Glutamatergic neuron (in vitro differentiated cells): ENCODE data around the gene MIA. TPM values are rescaled to one million over a fixed set of nuclear protein-coding genes. Genes with fewer than 3 reads are reported as not detected.

Source experiments
- DNase-seq: peaks from one replicate; pipeline ENCODE4 v3.0.0; 2022
- H3K27ac Mint-ChIP-seq: one replicate; pipeline ENCODE4 v1.8.0; 2020; ENCODE audit warnings: mild to moderate bottlenecking, mixed read lengths, inconsistent platforms; ENCODE audit not compliant: unreplicated experiment
- H3K27me3 Mint-ChIP-seq: one replicate; pipeline ENCODE4 v1.8.0; 2020; ENCODE audit warnings: mild to moderate bottlenecking, moderate library complexity, mixed read lengths, inconsistent platforms; ENCODE audit not compliant: unreplicated experiment
- H3K36me3 Mint-ChIP-seq: one replicate; pipeline ENCODE4 v1.8.0; 2020; ENCODE audit warnings: mild to moderate bottlenecking, mixed read lengths, inconsistent platforms; ENCODE audit not compliant: unreplicated experiment
- H3K4me1 Mint-ChIP-seq: one replicate; pipeline ENCODE4 v1.8.0; 2020; ENCODE audit warnings: mild to moderate bottlenecking, low read depth, mixed read lengths, inconsistent platforms; ENCODE audit not compliant: unreplicated experiment
- H3K4me3 Mint-ChIP-seq: one replicate; pipeline ENCODE4 v1.8.0; 2020; ENCODE audit warnings: mild to moderate bottlenecking, mixed read lengths, inconsistent platforms; ENCODE audit not compliant: unreplicated experiment
- H3K9me3 Mint-ChIP-seq: one replicate; pipeline ENCODE4 v1.8.0; 2020; ENCODE audit warnings: mild to moderate bottlenecking, moderate library complexity, mixed read lengths, inconsistent platforms; ENCODE audit not compliant: unreplicated experiment
- CTCF ChIP-seq: fragments of 200-600 bp; sonication (generic); IDR thresholded peaks from one replicate; pipeline ENCODE4 v1.5.0; 2021; ENCODE audit not compliant: partially characterized antibody, unreplicated experiment
- total RNA-seq: library from RNA; stranded (reverse); fragmentation: NEBNext Ultra II Directional; extraction: Animal tissue kit (Norgen Biotek cat#: 25700); gene quantifications from one replicate; pipeline ENCODE4 v1.2.1, GENCODE V29; 2021; ENCODE audit not compliant: unreplicated experiment

MIA gene
- total RNA-seq, 1 donor from 2014 or later: not detected

- TF ChIP-seq CTCF: no peak
- Mint-ChIP-seq H3K27me3 (peaks cover 12% of the 10 kb centered on the region), H3K4me3 (peak overlapping the region; percentile 77), H3K9me3 (peaks cover 9% of the 10 kb centered on the region), H3K4me1 (peaks cover 54% of the 10 kb centered on the region), H3K36me3 (no peaks in the 10 kb centered on the region), H3K27ac (peak overlapping the region; percentile 86)
- DNase-seq: no peak
These were observed 30.0 kb downstream of the MIA start for GRCh38 chr19:40805258-40805868.

- TF ChIP-seq CTCF: peak; percentile 78
- Mint-ChIP-seq H3K4me1 (peaks cover 55% of the 10 kb centered on the region), H3K4me3 (peak overlapping the region; percentile 91), H3K36me3 (no peaks in the 10 kb centered on the region), H3K27ac (peak overlapping the region; percentile 33), H3K27me3 (peaks cover 12% of the 10 kb centered on the region), H3K9me3 (peaks cover 11% of the 10 kb centered on the region)
- DNase-seq: peak; percentile 94
These were observed 31.3 kb downstream of the MIA start for GRCh38 chr19:40806423-40807146.

- TF ChIP-seq CTCF: no peak
- peak overlapping the region; percentile 91 for H3K4me3 Mint-ChIP-seq
- peaks cover 53% of the 10 kb centered on the region for H3K4me1 Mint-ChIP-seq
These were observed 32.1 kb downstream of the MIA start for GRCh38 chr19:40807147-40808020.

GRCh38 chr19:40808021-40808325, 32.7 kb downstream of the MIA start:
- Mint-ChIP-seq H3K4me1 (peaks cover 47% of the 10 kb centered on the region), H3K27me3 (peaks cover 18% of the 10 kb centered on the region), H3K27ac (no peak overlapping the region), H3K36me3 (no peaks in the 10 kb centered on the region), H3K9me3 (peaks cover 14% of the 10 kb centered on the region), H3K4me3 (no peak overlapping the region)
- TF ChIP-seq CTCF: no peak
- DNase-seq: no peak

More at GRCh38 chr19:40807147-40808020, 32.1 kb downstream of the MIA start:
- H3K27ac Mint-ChIP-seq: no peak overlapping the region
- no peak for DNase-seq
- peaks cover 15% of the 10 kb centered on the region for H3K27me3 Mint-ChIP-seq
- peaks cover 13% of the 10 kb centered on the region for H3K9me3 Mint-ChIP-seq
- no peaks in the 10 kb centered on the region for H3K36me3 Mint-ChIP-seq

GRCh38 chr19:40808497-40808896, 33.2 kb downstream of the MIA start:
- Mint-ChIP-seq H3K36me3 (no peaks in the 10 kb centered on the region), H3K27ac (no peak overlapping the region), H3K4me1 (peaks cover 43% of the 10 kb centered on the region), H3K4me3 (no peak overlapping the region), H3K9me3 (peaks cover 12% of the 10 kb centered on the region), H3K27me3 (peaks cover 18% of the 10 kb centered on the region)
- DNase-seq: no peak
- TF ChIP-seq CTCF: no peak
